SK-N-SH (cell line): ENCODE measurements around the gene STK40.
A peak's percentile ranks its signal among the peaks of the same experiment; 100 is the strongest.

ENCODE experiments used
- POLR2AphosphoS5 ChIP-seq: IDR thresholded peaks from 2 replicates; pipeline ENCODE4 v1.6.1; 2012; ENCODE audit warnings: low read depth, low read length
- RFX5 ChIP-seq: IDR thresholded peaks from 2 replicates; pipeline ENCODE4 v1.6.1; 2012; ENCODE audit warnings: mild to moderate bottlenecking, improper control_type of control experiment, low read length
- TCF12 ChIP-seq: IDR thresholded peaks from 2 replicates; pipeline ENCODE4 v1.4.0; 2012
- TF ChIP-seq, protein P1 (sequence below): IDR thresholded peaks from 2 replicates; pipeline ENCODE4 v1.4.0; 2012; ENCODE audit warnings: low read depth
- TF ChIP-seq, protein P2 (sequence below): fragments of 200-600 bp; sonication (generic); IDR thresholded peaks from 2 replicates; pipeline ENCODE4 v1.6.1; 2017; ENCODE audit warnings: antibody characterized with exemption, mild to moderate bottlenecking, moderate library complexity

DNA sequence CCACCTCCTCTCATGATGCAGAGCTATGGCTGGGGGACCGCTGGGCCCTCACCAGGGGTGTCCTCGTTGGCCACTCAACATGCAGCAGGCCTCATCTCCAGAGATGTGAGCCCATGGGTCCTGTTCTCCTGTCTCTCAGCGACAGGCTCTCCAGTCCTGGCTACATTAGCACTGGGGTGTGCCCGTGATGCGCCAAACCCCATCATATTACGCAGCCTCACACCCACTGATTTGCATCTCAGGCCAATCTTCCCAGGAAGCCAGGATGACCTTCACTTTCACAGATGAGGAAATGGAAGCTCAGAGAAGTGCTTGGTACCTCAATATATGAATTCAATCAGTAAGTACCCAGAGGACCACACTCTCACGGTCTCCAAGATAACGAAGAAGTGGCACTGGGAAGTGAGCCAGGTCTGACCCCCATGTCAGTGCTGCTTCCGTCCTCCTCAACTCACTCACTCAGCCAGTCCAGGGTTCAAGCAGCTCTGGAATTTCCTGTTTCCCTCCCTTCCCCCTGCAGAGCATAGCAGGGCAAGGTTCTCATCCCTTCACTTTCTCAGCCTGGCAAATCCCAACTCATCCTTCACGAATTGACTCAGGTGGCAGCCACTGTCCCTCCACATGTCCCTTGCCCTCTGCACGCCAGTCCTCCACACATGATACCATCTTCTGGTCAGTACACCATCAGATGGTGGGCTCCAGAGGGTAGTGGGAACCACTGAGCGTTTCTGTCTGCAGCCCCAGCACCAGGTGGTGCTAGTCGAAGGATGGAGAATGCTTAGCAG, 33.4 kb downstream of the STK40 start:
- TF ChIP-seq, protein P1, sequence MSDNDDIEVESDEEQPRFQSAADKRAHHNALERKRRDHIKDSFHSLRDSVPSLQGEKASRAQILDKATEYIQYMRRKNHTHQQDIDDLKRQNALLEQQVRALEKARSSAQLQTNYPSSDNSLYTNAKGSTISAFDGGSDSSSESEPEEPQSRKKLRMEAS, result peak; percentile 25
- peak; percentile 77 for TF ChIP-seq TCF12
- TF ChIP-seq, protein P2, sequence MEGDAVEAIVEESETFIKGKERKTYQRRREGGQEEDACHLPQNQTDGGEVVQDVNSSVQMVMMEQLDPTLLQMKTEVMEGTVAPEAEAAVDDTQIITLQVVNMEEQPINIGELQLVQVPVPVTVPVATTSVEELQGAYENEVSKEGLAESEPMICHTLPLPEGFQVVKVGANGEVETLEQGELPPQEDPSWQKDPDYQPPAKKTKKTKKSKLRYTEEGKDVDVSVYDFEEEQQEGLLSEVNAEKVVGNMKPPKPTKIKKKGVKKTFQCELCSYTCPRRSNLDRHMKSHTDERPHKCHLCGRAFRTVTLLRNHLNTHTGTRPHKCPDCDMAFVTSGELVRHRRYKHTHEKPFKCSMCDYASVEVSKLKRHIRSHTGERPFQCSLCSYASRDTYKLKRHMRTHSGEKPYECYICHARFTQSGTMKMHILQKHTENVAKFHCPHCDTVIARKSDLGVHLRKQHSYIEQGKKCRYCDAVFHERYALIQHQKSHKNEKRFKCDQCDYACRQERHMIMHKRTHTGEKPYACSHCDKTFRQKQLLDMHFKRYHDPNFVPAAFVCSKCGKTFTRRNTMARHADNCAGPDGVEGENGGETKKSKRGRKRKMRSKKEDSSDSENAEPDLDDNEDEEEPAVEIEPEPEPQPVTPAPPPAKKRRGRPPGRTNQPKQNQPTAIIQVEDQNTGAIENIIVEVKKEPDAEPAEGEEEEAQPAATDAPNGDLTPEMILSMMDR, result peak; percentile 38
- no peak for TF ChIP-seq POLR2AphosphoS5
- no peak for TF ChIP-seq RFX5
